Activated T-cell treated with anti-CD3 and anti-CD28 coated beads for 1 hour (primary cell): Measurements from ENCODE around the gene PSG7.
"Not testable (repeated sequence)": the region's sequence is repeated elsewhere in the genome, so short reads cannot be mapped to it uniquely, and the experiment has no call there.

Source experiments
- DNase-seq: peaks from one replicate; pipeline ENCODE4 v3.0.0-alpha.2; 2020; ENCODE audit warnings: low read depth

Gene PSG7

GRCh38 chr19:42937107-42937506 is at the start of gene PSG7:
Gene PSG7 (minus strand): TSS chr19:42937207. CDS start chr19:42937076, 131 bp downstream.
- DNase-seq, result not testable (repeated sequence)

- DNase-seq, result no peak
Observed at GRCh38 chr19:42985588-42985987, 48.6 kb upstream of the PSG7 start.

DNA sequence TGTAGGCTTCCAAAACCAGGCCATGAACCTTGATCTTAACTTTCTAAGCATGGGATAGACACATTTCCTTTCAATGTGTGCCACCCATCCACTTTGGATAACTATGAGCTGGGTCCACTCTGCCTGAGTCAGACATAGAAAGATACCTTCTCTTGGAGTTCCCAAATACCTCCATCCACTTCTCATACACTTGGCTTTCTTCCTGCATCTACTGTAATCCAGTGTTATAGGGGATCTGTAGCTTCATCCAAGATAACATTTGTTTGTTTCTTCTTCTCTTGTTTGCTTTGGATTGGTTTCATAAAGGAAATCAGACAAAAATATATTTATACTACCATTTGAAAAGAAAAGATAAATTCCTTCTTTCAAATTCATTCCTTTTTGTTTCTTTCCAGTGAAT is 45.1 kb upstream of the PSG7 start:
- not testable (repeated sequence) for DNase-seq

DNA sequence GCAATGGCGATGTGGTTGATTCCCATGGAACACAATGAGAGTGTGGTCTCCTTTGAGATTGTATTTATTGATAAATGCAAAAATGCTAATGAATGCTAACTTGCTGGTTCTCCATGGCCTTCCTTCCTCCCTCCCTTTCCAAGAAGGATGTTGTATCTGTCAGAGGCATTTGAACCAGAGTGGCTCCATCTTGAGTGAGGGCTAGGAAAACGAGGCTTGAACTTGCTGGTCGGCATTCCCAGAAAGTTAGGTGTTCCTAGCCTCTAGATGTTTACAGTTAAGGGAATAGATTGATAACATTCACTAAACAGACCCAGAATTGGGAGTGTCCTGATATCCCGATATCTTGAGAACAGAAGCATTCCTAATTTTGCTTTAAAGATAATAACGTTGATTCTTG is 34.4 kb upstream of the PSG7 start:
- DNase-seq, result not testable (repeated sequence)

GRCh38 chr19:42965176-42965575 is 28.2 kb upstream of the PSG7 start:
- no peak for DNase-seq

- no peak for DNase-seq
Observed at GRCh38 chr19:42961119-42961518, 24.1 kb upstream of the PSG7 start.

GRCh38 chr19:42952126-42952525 is 15.1 kb upstream of the PSG7 start:
- DNase-seq, result not testable (repeated sequence)

DNA sequence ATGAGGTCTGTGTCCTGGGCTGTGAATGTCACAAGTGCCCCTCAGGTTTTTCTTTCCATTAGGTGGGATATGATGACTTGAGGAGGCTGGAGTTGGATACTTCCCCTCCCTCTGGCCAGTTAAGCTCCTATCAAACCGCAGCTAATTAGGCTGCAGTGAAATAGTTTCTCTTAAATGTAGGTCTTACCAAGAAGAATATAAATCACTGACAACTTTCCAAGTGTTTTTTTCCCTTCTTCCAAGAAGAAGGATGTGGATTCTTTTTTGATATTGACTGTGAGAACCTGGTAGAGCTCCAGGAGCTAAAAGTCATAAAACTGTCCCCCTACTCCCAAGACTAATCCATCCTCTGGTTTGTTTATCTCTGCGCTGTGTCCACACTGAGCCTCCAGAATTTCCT is 14.5 kb upstream of the PSG7 start:
- not testable (repeated sequence) for DNase-seq

DNA sequence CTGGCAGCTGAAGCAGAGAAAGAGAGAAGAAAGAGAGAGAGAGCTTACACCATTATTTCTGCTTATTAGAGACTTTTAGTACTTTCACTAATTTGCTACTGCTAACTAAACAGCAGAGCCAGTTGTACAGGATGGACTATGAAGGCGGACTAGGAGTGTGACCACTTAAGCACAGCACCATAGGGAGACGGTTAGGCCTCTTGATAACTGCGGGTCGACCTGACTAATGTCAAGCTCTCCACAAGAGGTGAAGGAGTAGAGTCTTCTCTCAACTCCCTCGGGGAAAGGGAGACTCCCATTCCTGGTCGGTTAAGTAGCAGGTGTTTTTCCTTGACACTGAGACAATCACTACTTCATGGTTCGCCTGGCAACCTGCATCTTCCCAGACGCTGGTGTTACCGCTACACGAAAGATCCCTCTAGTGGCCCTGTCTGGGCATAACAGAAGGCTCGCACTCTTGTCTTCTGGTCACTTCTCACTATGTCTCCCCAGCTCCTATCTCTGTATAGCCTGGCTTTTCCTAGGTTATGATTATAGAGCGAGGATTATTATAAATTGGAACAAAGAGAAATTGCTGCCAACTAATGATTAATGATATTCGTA is 5.3 kb upstream of the PSG7 start:
- no peak for DNase-seq

- not testable (repeated sequence) for DNase-seq
Observed at GRCh38 chr19:42934726-42935125, 2.3 kb downstream of the PSG7 start.

DNA sequence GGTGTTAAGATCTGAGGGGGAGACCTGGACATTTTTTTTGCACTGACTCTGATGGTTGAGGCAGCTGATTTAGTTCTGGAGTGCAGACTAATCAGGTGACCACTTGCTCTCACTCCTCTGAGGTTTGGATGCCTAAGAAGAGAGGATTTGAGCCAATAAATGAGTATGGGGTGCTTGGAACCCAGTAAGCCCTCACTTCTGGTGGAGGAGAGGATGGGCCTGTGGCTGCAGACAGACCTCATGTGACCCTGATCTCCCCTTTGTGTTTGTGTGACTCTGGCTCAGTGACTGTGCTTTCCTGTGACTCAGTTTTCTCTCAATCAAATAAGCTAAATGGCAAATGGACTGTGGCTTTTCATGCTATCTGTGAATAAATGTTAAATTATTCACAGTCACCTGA is 2.8 kb downstream of the PSG7 start:
- DNase-seq, result not testable (repeated sequence)

GRCh38 chr19:42933412-42933811 is 3.6 kb downstream of the PSG7 start:
- not testable (repeated sequence) for DNase-seq

GRCh38 chr19:42932485-42933101 is 4.4 kb downstream of the PSG7 start:
- DNase-seq, result not testable (repeated sequence)

DNA sequence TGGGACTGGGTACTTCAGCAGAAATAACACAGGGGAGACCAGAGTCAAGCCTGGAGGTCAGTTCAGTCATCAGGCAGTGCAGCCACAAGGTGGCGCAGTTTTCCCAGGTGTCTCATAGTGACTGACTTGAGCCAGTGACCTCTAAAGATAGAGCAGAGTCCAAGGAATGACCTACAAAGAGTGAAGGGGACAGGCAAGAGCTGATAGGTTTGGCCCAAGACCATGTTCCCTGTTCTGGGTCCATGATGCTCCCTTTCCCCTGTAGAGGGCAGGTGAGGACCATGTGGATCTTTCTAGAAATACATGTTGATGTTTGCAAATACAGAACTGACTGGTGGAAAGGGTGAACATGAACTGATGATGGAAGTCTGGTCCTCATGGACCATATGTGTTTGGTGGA is 6.8 kb downstream of the PSG7 start:
- peak; percentile 4 for DNase-seq

DNA sequence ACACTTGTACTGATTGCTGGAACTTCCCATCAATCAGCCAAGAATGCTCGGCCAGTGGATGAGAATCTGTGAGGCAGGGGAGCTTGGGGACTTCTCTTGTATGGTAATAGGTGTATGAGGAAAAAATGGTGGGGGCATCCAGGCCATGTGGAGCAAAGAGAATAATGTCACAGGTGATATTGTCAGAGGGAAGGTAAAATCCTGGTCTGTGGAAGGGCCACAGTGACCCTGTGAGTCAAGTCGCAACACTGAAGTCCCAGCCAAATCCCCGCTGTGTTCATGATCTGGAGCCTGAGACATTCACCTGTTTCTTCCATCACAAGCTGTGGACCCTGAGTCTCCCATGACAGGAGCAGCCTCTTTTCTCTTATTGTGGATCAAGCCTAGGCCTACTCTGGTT is 8.1 kb downstream of the PSG7 start:
- DNase-seq, result no peak

- DNase-seq, result no peak
Observed at GRCh38 chr19:42926781-42927180, 10.2 kb downstream of the PSG7 start.

DNA sequence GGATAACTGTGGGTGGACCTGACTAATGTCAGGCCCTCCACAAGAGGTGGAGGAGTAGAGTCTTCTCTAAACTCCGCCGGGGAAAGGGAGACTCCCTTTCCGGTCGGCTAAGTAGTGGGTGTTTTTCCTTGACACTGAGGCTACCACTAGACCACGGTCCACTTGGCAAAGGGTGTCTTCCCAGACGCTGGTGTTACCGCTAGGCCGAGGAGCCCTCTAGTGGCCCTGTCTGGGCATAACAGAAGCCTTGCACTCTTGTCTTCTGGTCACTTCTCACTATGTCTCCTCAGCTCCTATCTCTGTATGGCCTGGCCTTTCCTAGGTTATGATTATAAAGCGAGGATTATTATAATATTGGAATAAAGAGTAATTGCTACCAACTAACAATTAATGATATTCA is 13.9 kb downstream of the PSG7 start:
- peak; percentile 4 for DNase-seq

- DNase-seq, result not testable (repeated sequence)
Observed at GRCh38 chr19:42920971-42921370, 16.0 kb downstream of the PSG7 start.

GRCh38 chr19:42919757-42920079 is 17.3 kb downstream of the PSG7 start:
- no peak for DNase-seq

- not testable (repeated sequence) for DNase-seq
Observed at GRCh38 chr19:42919070-42919756, 17.8 kb downstream of the PSG7 start.

DNA sequence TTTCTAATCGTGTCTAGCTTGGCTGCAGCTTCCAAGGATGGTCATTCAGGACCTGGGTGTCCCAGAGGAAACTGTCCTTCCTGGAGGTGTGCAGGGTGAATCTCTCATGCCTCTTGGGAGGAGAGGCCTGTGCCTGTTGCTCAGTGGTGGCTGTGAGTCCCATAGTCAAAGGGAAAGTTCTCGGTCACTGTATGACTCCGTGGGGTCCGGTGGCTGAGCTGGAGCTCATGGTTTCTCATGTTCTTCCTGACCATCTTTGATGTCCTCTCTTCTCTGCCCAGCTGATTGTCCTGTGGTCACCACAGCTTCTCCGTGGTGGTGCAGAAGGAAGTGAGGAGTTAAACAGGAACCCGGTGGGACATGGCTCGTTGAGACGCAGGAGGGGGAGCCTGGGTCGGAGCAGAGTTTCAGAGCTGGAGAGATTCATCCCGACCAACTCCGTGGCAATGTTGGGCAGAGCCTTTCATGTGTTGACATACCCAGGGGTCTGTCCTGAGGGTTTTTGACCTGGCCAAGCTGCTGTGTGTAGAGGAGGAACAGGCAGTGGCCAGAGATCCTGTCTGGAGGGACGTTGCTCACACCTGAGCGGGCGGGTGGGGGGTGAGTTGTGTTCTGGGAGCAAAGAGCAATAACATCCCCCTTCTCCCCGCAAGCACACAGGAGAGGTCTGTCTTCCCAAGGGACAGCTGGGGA is 18.5 kb downstream of the PSG7 start:
- DNase-seq, result not testable (repeated sequence)

DNA sequence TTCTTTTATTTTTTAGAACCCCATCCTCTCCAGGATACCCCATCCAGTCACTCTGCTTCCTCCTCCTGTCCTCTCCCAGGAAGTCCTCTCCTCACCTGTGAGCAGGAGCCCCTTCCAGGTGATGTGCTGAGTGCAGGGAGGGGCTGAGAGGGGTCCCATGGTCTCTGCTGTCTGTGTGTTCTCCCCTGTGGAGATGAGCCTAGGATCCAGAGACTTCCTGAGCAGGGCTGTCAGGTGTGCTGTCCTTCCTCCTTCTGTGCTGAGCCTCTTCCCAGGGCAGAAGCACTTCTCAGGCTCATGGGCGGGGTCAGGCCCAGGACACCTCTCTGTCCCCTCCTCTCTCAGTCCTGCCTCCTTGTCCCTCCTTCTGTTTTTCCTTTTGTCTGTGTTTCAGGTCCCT is 19.4 kb downstream of the PSG7 start, which contains the start of gene PSG6:
Gene PSG6, minus strand, starts transcription at position 261 of the 400 bp plus-strand sequence. Its CDS starts 102 bp downstream, at position 159.
- not testable (repeated sequence) for DNase-seq

GRCh38 chr19:42916931-42917330 is 20.1 kb downstream of the PSG7 start:
- not testable (repeated sequence) for DNase-seq
